GM23248 (cell line): Measurements from ENCODE around the gene ALOXE3. TPM values are rescaled to one million over a fixed set of nuclear protein-coding genes. Genes with fewer than 3 reads are reported as not detected.

Experiments
- DNase-seq: peaks from one replicate; pipeline ENCODE4 v3.0.0-alpha.2; 2015
- H2AFZ ChIP-seq: fragments of 200-600 bp; sonication (generic); 2 replicates; pipeline ENCODE4 v1.6.1; 2016; ENCODE audit warnings: antibody characterized with exemption
- H3F3A ChIP-seq: fragments of 200-600 bp; sonication (generic); 2 replicates; pipeline ENCODE4 v1.6.1; 2016; ENCODE audit warnings: mild to moderate bottlenecking, antibody characterized with exemption, mixed run types; ENCODE audit not compliant: insufficient read depth
- H3K27ac ChIP-seq: fragments of 200-600 bp; sonication (generic); 2 replicates; pipeline ENCODE4 v1.5.1; 2016; ENCODE audit warnings: mild to moderate bottlenecking
- H3K27me3 ChIP-seq: fragments of 200-600 bp; sonication (generic); replicated peaks from 2 replicates; pipeline ENCODE4 v1.6.1; 2016; ENCODE audit warnings: mild to moderate bottlenecking; ENCODE audit not compliant: insufficient read depth
- H3K36me3 ChIP-seq: fragments of 200-600 bp; sonication (generic); 2 replicates; pipeline ENCODE4 v1.6.1; 2016; ENCODE audit warnings: low read depth, mild to moderate bottlenecking
- H3K4me1 ChIP-seq: fragments of 200-600 bp; sonication (generic); 2 replicates; pipeline ENCODE4 v1.6.1; 2016; ENCODE audit warnings: mild to moderate bottlenecking; ENCODE audit not compliant: insufficient read depth
- H3K4me2 ChIP-seq: fragments of 200-600 bp; sonication (generic); one replicate; pipeline ENCODE4 v1.6.1; 2016; ENCODE audit warnings: mild to moderate bottlenecking; ENCODE audit not compliant: unreplicated experiment
- H3K4me3 ChIP-seq: fragments of 200-600 bp; sonication (generic); 2 replicates; pipeline ENCODE4 v1.5.1; 2016; ENCODE audit warnings: mild to moderate bottlenecking
- H3K79me2 ChIP-seq: fragments of 200-600 bp; sonication (generic); 2 replicates; pipeline ENCODE4 v1.6.1; 2016; ENCODE audit warnings: mild to moderate bottlenecking; ENCODE audit not compliant: insufficient read depth
- H3K9ac ChIP-seq: fragments of 200-600 bp; sonication (generic); 2 replicates; pipeline ENCODE4 v1.6.1; 2016; ENCODE audit warnings: mild to moderate bottlenecking
- H3K9me2 ChIP-seq: fragments of 200-600 bp; sonication (generic); 2 replicates; pipeline ENCODE4 v1.6.1; 2016; ENCODE audit warnings: mixed run types, mild to moderate bottlenecking, moderate library complexity; ENCODE audit not compliant: insufficient read depth
- H3K9me3 ChIP-seq: fragments of 200-600 bp; sonication (generic); one replicate; pipeline ENCODE4 v1.6.1; 2017; ENCODE audit warnings: low read depth
- H4K20me1 ChIP-seq: fragments of 200-600 bp; sonication (generic); 2 replicates; pipeline ENCODE4 v1.6.0; 2016; ENCODE audit not compliant: insufficient read depth
- EZH2 ChIP-seq: fragments of 200-600 bp; sonication (generic); IDR thresholded peaks from 2 replicates; pipeline ENCODE4 v1.6.1; 2018; ENCODE audit warnings: antibody characterized with exemption, mild to moderate bottlenecking; ENCODE audit not compliant: insufficient read depth, poor library complexity, severe bottlenecking
- EZH2phosphoT487 ChIP-seq: fragments of 200-600 bp; sonication (generic); IDR thresholded peaks from 2 replicates; pipeline ENCODE4 v1.6.1; 2018; ENCODE audit warnings: antibody characterized with exemption, moderate library complexity, mild to moderate bottlenecking, low read depth; ENCODE audit not compliant: insufficient read depth
- WGBS, 2 experiments: methylation state at CpG; one replicate each; pipeline ENCODE4 v1.1.6; 2015 to 2017; ENCODE audit warnings: low lambda C conversion rate in 2 of 2, low coverage in 1 of 2; ENCODE audit errors: missing lambda C conversion rate in 2 of 2; 5-methylcytosine and 5-hydroxymethylcytosine counted together
- in situ Hi-C: fragments of 300-500 bp; cut with MboI; formaldehyde crosslinking; loops from 2 replicates; pipeline ENCODE4 v1.15.0; 2020
- polyA plus RNA-seq: library from polyadenylated mRNA; unstranded; fragments of >200 nt; fragmentation: Nextera tagmentation; extraction: Ambion mirVana; gene quantifications from 2 replicates; pipeline ENCODE4 v1.2.1, GENCODE V29; 2016
- total RNA-seq: library from RNA; depleted of rRNA; stranded (reverse); fragments of >200 nt; shearing (Covaris generic); gene quantifications from 2 replicates; pipeline ENCODE4 v1.2.3, GENCODE V29; 2014

Gene ALOXE3
- total and polyA plus RNA-seq, 2 experiments from 2014 or later: under 0.01 to 0.11 TPM

- Histone ChIP-seq H3K27ac (no peak overlapping the region), H3F3A (no peaks in the 10 kb centered on the region), H3K9me2 (no peaks in the 10 kb centered on the region), H3K79me2 (no peaks in the 10 kb centered on the region), H2AFZ (no peak overlapping the region), H3K9ac (no peak overlapping the region), H3K27me3 (peaks cover 46% of the 10 kb centered on the region), H3K36me3 (no peaks in the 10 kb centered on the region), H3K9me3 (no peaks in the 10 kb centered on the region), H3K4me1 (no peaks in the 10 kb centered on the region), H4K20me1 (no peaks in the 10 kb centered on the region), H3K4me2 (no peak overlapping the region), H3K4me3 (no peak overlapping the region)
- TF ChIP-seq EZH2 (no peak), EZH2phosphoT487 (no peak)
- WGBS, 2 experiments: 75 to 82% methylated on average over 14 of the region's 14 CpGs
- DNase-seq: no peak
- in situ Hi-C loops: no loop called here
These were observed 42.6 kb downstream of the ALOXE3 start for GRCh38 chr17:8075574-8076342.

- H3K4me3 ChIP-seq: no peak overlapping the region
- no peak overlapping the region for H3K4me2 ChIP-seq
- WGBS, 2 experiments: 55 to 62% methylated on average over 3 of the region's 3 CpGs
- H3F3A ChIP-seq: no peaks in the 10 kb centered on the region
- H3K27me3 ChIP-seq: peaks cover 51% of the 10 kb centered on the region
- H3K9me2 ChIP-seq: no peaks in the 10 kb centered on the region
- no peaks in the 10 kb centered on the region for H3K9me3 ChIP-seq
- H2AFZ ChIP-seq: no peak overlapping the region
- no peak for TF ChIP-seq EZH2phosphoT487
- TF ChIP-seq EZH2: no peak
- H3K36me3 ChIP-seq: no peaks in the 10 kb centered on the region
- H3K4me1 ChIP-seq: no peaks in the 10 kb centered on the region
- H3K27ac ChIP-seq: no peak overlapping the region
- no peak for DNase-seq
- no peaks in the 10 kb centered on the region for H3K79me2 ChIP-seq
- in situ Hi-C loops: no loop called here
- H3K9ac ChIP-seq: no peak overlapping the region
- no peaks in the 10 kb centered on the region for H4K20me1 ChIP-seq
These were observed 43.2 kb downstream of the ALOXE3 start for GRCh38 chr17:8075081-8075480.

- Histone ChIP-seq H3K9me2 (no peaks in the 10 kb centered on the region), H2AFZ (no peak overlapping the region), H4K20me1 (no peaks in the 10 kb centered on the region), H3K79me2 (no peaks in the 10 kb centered on the region), H3K36me3 (no peaks in the 10 kb centered on the region), H3K4me2 (no peak overlapping the region), H3K9ac (no peak overlapping the region), H3F3A (no peaks in the 10 kb centered on the region), H3K9me3 (no peaks in the 10 kb centered on the region), H3K27me3 (peaks cover 51% of the 10 kb centered on the region), H3K27ac (no peak overlapping the region), H3K4me1 (no peaks in the 10 kb centered on the region), H3K4me3 (no peak overlapping the region)
- TF ChIP-seq EZH2 (no peak), EZH2phosphoT487 (no peak)
- no peak for DNase-seq
- WGBS, 2 experiments: 1 to 5% methylated on average over 7 of the region's 7 CpGs
- in situ Hi-C loops: no loop called here
These were observed 43.8 kb downstream of the ALOXE3 start for GRCh38 chr17:8074554-8074953.

- Histone ChIP-seq H3K27ac (no peak overlapping the region), H3K79me2 (no peaks in the 10 kb centered on the region), H3K36me3 (no peaks in the 10 kb centered on the region), H3K9me3 (no peaks in the 10 kb centered on the region), H3F3A (no peaks in the 10 kb centered on the region), H4K20me1 (no peaks in the 10 kb centered on the region), H3K9me2 (no peaks in the 10 kb centered on the region), H3K4me3 (no peak overlapping the region), H3K4me1 (no peaks in the 10 kb centered on the region), H2AFZ (no peak overlapping the region), H3K9ac (no peak overlapping the region), H3K4me2 (no peak overlapping the region), H3K27me3 (peaks cover 56% of the 10 kb centered on the region)
- in situ Hi-C loops: no loop called here
- WGBS, 2 experiments: 5 to 8% methylated on average over 26 to 27 of the region's 28 CpGs
- TF ChIP-seq EZH2phosphoT487 (no peak), EZH2 (peak; percentile 36)
- DNase-seq: peak; percentile 78
These were observed 44.5 kb downstream of the ALOXE3 start for GRCh38 chr17:8073627-8074484.
